Lung microvascular endothelial cell (primary cell): ENCODE measurements around the gene TPM4. TPM values are rescaled to one million over a fixed set of nuclear protein-coding genes. Genes with fewer than 3 reads are reported as not detected.
A peak's percentile ranks its signal among the peaks of the same experiment; 100 is the strongest.
"Not testable (repeated sequence)": the region's sequence is repeated elsewhere in the genome, so short reads cannot be mapped to it uniquely, and the experiment has no call there.

Experiments used
- DNase-seq, 2 donors: peaks; one replicate each; pipeline versions ENCODE4 v3.0.0 to v3.0.0-alpha.2; 2010; ENCODE audit warnings: low read depth in 2 of 2
- total RNA-seq: library from RNA; depleted of rRNA; stranded (reverse); fragments of >200 nt; gene quantifications from 2 replicates; pipeline ENCODE4 v1.2.1, GENCODE V29; 2014

The TPM4 gene
- total RNA-seq, 1 donor from 2014 or later: 301 TPM

DNA sequence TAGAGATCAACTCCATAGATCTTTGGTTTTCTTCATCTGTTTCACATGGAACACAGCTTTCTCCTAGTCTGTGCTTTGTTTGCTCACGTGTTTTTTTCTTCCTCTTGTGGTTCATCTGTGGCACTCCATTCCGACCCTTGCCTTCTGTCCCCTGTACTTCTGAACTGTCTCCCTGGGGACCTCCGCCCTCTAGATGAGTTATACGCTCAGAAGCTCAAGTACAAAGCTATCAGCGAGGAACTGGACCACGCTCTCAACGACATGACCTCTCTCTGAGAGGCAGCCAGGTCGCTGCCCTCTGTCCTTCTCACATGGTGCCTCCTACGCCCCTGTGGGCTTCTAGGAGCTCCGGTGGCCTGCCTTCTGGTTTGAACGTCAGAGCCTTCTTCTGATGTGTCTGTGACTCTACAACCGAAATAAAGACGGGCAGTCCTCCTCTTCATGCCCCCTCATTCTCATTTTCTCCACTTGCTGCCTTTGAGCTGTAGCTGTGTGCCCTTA, 18.8 kb downstream of the TPM4 start:
- DNase-seq: no peak

DNA sequence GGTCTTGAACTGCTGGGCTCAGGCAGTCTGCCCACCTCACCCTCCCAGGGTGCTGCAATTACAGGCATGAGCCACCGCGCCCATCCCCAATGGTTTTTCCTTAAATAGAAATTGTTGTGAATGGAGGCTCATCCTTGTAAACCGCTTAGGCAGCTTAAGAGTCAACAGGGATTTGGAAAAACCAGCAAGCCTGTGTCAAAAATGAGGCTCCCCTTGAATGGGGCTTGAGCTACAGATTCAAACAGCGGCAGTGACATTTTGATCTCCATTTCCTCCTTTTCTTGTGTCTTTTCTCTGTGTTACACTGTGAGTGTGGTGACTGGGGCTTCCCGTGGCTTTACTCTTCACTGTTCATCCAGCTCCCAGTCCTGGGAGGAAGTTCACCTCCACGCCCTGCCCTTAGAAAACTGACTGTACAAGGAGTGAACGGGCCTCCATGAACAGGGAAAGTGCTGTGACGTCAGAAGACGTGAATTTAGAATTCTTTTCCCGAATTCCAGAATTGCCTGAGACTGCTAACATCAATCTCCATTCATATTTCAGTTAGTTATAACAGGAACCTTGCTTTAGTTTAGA, 20.1 kb downstream of the TPM4 start:
- DNase-seq: peak; percentile 56 to 57

DNA sequence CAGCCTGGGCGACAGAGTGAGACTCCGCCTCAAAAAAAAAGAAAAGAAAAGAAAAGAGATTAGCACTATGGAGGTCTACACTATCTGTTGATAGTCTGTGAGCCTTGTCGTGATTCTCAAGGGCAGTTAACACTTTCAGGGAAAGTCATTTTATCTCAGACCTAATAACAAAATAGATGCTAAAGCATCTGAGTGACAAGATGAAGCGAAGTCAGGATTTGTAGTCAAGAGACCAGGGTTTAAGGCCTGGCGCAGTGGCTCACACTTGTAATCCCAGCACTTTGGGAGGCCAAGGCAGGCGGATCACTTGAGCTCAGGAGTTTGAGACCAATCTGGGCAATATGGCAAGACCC, 22.1 kb downstream of the TPM4 start:
- DNase-seq: no peak

DNA sequence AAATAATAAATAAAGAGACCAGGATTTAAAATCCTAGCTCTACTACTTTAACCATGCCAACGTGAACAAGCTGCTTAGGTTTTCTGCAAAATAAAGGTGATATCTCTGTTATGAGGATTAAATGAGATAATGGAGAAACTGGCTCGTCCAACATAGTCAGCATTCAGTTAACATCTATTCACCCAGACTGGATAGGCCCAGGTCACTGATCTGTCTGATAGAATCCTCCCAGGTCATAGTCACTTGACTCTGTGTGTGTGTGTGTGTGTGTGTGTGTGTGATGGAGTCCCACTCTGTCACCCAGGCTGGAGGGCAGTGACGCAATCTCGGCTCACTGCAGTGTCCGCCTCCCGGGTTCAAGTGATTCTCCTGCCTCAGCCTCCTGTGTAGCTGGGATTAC, 22.5 kb downstream of the TPM4 start:
- no peak for DNase-seq

DNA sequence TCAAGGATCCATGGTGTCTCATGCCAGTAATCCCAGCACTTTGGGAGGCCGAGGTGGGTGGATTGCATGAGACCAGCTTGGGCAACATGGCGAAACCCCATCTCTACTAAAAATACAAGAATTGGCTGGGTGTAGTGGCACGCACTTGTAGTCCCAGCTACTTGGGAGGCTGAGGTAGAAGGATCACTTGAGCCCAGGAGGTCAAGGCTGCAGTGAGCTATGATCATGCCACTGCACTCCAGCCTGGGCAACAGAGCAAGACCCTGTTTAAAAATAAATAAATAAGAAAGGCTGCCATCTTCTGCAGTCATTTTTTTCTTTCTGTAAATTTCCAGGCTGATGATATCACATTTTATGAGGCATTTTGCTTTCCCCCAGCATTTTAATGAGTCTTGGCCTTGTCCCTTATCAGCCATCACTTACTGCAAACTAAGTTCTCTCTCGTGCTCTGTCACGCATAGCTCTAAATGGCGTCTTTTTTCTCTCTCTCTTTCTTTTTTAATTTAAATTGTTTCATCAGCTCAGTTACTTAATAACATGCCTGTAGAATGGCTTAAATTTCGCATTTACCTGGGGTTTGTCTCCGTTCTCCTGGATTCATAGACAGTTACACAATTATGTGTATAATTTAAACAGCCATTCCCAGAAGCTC, 23.1 kb downstream of the TPM4 start:
- DNase-seq: not testable (repeated sequence)

DNA sequence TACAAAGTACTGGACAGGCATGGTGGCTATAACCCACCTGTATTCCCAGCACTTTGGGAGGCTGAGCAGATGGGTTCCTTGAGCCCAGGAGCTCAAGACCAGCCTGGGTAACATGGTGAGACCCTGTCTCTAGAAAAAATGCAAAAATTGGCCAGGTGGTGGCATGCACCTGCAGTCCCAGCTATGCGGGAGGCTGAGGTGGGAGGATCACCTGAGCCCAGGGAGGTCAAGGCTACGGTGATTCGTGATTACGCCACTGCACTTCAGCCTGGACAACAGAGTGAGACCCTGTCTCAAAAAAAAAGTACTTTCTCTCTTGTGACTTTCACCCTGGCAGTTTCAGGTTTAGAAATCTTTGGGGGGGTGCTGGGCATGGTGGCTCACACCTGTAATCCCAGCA, 24.2 kb downstream of the TPM4 start:
- DNase-seq: no peak

DNA sequence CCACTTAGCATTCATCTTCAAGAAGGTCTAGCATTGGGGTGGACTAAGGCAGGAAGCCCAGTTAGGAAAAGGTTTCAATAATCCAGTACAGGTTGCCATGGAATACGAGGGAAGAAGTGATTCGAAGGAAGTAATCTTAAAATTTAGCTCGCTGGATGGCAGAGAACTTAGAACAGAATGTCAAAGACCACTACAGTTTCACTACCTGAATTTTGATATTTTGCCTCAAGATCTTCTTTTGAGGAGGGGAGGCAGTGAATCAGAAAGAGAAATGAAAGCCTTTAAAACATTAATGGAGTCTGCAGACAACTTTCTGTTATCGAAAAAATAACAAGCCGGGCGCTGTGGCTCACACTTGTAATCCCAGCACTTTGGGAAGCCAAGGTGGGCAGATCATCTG, 28.4 kb downstream of the TPM4 start:
- DNase-seq: no peak

DNA sequence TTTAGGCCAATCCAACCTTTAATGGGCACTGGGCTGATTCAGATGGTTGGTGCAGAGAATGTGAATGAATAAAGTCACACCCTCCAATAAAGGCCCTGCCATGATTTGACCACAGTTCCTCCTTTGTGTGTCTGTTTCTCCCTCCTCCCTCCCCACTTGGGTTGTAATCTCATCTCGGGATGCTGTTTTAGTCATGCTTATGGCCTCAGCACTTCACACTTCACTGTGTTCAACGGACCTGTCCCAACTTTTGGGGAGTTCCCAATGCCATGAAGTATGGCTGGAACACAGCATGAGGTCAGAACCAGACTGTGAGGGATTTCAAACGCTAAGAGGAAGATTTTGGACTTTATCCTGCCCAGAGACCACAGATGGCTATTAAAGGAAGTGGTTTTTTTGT, 29.8 kb downstream of the TPM4 start:
- no peak for DNase-seq

DNA sequence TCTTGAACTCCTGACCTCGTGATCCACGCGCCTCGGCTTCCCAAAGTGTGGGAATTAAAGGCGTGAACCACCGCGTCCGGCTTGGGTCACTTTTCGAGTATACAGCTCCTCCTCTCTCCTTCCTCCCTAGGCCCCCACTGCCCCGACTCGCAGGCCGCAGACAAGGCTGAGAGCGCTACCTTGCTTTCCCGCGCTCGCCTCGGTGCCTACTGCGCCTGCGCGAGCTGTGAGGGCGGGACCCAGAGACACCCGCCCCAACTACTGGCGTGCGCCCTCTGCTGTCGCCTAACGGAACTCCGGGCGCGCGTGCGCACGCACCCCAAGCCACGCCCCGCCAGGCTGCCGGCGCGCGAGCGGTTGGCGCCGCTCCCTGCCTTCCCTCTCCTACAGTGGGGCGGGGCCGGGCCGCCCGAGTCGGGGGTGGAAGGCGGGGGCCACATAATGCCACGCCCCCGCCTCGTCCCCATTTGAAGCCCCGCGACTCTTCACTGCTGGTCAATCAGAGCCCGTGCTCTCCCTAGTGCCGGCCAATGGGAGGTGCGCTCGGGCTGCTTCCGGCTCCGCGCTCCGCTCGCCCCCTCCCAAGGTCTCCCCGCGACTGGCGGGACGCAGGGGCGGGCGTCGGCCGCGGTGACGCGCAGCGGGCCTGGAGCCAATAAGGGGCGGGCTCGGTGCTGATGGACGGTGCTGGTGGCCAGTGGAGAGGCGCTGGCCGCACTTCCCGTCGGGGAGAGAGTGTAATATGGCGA, 35.0 kb downstream of the TPM4 start, which contains the start of gene RAB8A:
Gene RAB8A (plus strand): TSS at position 730 of the 749 bp plus-strand sequence. CDS start 13 bp downstream, at position 743.
- peak; percentile 100 for DNase-seq

DNA sequence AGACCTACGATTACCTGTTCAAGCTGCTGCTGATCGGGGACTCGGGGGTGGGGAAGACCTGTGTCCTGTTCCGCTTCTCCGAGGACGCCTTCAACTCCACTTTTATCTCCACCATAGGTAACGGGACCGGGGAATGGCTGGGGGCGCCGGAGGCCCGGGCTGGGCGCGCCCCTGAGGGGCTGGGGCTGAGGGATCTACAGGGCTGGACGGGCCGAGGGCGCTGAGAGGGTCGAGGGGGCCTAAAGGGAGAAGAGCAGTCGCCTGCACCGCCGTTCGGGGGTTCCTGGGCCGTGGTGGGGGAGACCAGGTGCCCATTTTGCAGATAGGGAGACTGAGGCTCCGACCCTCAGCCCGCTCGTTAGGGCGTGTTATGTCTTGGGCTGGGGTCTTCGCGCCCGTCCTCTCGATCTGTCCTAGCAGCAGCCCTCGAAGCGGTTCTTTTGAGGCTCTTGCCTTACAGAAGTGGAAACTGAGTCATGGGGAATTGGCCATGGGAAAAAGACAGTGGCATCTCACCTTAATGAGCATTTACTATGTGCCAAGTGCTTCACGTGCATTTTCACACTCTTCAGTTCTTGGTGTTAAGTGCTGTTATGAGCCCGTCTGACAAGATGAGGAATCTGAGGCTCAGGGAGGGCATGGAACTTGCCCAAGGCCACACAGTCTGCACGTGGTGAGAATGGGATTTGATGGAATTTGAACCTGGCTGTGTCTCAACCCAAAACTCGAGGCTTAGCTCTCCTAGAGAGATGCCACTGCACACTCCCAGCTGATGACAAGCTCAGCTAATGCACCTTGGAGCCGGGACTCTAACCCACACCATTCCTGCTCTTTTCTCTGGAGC, 35.8 kb downstream of the TPM4 start:
- no peak for DNase-seq

DNA sequence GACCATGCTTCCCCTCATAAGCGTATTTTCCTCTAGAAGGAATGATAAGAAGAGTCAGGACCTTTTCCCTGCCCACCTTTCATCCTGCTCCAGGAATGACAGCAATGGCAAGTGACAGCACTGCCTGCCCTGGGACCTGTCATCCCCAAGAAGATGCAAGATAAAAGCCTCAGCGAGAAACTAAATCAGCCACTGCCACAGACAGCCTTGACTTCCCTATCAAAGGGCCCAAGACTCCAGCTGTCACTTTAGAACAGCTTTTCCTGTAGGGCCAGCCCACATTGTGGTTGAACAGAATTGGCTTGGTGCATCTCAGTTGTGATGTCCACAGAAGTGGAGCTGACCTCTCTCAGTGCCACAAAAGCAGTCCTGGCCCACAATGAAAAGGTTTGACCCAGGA, 36.5 kb downstream of the TPM4 start:
- no peak for DNase-seq

DNA sequence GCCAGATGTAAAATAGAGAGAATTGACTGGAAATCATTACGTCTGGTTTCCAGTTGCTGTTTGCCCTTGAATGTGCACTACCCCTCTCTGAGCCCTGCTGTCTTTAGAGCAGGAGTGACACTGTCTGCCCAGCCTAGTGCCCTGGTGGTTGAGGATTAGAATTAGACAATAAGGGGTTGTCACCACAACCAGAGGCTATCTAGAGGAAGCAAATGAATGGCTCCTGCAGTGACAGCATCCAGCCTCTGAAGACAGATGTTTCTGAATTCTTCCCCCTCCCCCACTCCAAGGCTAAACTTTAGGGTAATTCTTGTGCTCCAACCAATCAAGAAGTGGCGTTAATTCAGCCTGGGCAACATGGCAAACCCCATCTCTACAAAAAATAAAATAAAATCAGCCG, 37.4 kb downstream of the TPM4 start:
- DNase-seq: no peak

DNA sequence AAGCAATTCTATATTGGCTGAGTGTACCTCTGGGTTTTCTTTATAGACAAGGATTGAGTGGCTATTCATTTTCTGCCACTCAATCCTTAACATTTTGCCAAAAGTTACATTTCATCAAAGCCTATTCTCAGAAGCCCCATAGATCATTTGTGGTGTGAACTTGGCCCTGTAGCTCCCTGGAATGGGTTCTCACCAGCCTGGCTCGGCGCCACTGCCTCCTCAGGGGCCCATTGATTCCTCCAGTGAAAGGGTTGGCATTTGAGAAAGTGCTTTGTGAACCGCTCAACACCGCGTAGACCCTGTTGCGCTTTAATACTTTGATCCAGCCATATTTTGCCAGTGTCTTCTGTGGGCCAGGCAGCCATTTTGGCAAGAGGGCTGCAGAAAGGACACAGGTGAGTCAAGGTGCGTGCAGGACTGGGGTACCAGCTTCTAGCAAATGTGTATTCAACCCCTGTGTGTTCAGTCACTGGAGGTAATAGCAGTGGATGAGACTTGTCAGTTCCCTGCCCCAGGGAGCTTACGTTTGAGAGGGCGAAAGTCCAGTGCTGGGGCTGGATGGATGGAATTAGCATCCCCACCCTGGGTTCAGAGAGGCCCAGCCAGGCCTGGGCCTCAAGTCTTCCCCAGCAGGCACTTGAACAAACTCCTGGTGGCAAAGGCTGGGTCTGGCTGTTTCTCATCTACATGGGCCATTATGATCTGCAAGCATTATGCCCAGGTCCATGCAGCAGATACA, 39.2 kb downstream of the TPM4 start:
- DNase-seq: no peak

DNA sequence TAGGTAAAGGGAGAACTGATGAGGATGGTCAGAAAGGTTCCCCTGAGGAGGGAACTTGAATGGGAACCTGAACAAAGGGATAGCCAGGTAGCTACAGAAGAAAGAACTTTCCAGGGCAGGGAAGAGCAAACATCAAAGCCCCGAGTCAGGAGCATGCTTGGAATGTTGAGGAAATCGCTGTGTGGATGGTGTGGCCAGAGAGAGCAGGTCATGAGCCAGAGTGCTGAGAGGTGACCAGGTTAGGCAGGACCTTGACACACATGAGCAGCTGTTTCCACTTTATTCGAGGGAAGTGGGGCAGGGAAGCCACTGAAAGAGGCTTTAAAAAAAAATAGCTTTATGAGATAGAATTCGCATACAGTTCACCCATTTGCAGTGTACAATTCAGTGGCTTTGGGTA, 39.8 kb downstream of the TPM4 start:
- peak in 1 of 2 donors; percentile 57 for DNase-seq

DNA sequence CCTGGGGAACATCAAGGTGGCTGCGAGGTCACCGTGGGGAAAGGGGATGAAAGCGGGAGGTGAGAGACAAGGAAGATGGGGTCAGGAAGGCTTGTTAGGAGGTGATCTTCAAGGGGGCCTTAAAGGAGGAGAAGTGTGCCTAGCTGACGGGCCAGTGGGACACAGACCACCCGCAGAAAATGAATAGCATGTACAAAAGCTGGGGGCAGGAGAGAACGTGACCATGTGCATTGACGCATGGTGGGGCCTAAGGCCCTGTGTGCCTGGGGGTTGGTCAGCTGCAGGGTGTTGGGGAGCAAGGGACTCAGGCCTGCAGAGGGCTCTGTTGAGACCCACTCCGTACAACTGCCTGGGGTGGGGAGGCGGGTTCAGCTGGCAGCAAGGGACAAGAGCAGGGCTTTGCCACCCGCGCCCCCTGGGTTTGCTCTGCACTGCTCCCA, 41.3 kb downstream of the TPM4 start:
- DNase-seq: no peak

DNA sequence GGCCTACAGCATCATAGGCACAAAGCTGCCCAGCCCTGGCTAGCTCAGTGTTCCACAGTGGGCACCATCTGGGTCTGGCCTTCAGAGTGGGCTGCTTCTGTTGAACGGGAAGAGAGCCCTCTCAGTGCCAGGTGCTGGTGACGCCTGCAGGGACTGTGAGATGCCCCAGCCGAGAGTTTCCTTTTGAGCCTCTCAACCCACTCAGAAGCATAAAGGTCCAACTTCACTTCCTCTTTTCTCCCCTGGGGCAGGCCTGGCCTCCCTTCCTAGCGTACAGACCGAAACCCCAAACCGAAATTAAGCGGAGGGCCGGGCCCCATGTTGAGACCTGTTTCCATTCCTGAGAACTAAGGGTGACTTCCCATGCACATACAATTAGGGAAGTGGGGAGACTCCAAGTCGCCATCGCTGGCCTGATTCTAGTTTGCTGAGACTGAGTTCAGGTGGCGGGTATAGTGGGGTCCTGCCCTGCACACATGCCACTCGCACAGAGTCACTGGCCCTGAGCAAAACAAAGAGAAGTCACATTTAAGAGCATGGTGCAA, 42.3 kb downstream of the TPM4 start:
- no peak for DNase-seq

DNA sequence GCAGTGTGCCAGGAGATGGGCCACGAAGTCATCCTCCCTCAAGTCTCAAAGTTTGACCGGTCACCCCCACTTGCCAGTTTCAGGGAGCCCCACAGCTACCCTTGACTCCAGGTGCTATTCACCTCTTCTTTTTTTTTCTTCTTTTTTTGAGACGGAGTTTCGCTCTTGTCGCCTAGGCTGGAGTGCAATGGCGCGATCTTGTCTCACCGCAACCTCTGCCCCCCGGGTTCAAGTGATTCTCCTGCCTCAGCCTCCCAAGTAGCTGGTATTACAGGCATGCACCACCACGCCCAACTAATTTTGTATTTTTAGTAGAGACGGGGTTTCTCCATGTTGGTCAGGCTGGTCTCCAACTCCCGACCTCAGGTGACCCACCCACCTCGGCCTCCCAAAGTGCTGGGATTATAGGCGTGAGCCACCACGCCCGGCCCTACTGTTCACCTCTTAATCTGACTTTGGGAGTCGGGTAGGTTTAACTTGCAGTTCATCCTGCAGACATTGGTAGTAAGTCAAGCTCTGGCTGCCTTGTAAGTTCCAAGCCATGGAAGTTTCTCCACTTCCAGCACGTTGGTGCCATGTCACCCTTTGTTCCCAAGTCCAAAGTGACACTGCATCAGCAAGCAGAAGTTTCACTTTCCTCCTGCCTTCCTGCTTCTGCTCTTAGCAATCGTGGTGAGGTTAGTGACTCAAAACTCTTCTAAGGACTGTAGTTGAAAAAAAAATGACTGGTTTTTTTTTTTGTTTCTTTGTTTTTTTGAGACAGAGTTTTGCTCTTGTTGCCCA, 43.0 kb downstream of the TPM4 start:
- not testable (repeated sequence) for DNase-seq

DNA sequence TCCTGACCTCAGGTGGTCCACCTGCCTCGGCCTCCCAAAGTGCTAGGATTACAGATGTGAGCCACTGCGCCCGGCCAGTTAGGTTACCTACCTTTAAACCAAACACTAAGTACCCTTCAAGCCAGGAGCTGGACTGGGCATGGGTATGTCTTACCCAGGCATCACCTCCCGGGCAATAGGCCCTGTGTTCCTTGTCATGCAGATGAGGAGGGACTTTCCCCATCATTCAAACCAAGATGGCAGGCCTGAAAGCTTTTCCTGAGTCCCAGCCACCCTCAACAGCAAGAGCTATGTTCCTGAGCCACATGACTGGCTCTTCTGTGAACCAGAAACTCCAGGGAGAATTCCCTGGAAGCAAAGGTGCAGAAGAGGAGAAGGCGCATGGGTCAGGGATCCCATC, 44.8 kb downstream of the TPM4 start:
- no peak for DNase-seq

DNA sequence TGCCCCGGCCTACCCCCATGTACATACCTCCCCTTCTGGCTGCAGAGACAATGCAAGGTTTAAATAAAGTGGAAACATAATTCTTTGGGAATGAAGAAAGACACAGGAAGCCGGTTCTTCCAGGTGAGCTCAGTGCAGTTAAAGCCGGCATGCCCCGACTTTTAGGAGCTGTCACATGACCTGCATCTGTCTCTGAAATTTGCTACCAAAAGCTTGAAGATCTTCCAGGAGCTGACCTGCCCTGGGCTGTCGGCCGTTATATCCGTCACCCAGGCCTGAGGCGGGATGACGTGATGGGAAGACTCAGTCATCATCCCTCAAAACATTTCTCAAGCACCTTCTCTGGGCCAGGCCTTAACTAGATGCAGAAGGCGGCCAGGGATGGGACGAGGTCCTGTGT, 45.7 kb downstream of the TPM4 start:
- no peak for DNase-seq

DNA sequence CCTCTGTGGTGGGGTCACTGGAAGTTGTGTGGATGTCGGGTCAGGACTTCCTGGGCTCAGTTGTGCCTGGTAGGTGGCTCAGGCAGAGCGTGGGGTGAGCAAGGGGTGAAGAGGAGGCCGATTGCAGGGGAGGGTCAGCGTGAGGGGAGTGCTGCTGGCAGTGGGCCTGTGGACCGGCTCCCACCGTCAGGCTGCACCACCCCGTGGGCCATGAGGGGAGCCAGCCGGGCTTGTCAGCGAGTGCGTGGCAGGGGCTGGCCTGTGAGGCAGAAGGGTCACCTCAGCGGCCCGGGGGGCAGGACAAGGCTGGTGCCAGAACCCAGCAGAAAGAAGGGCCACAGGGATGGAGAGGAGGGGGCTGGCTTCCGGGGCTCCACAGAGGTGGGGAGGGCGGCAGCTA, 48.7 kb downstream of the TPM4 start:
- no peak for DNase-seq
